GM12801 (cell line): ENCODE results near the gene LRP2.

Experiments used
- CTCF ChIP-seq: IDR thresholded peaks from one replicate; pipeline ENCODE4 v1.5.1; 2011; ENCODE audit warnings: control low read depth; ENCODE audit not compliant: insufficient read length; ENCODE audit errors: extremely low read depth

The LRP2 gene

GRCh38 chr2:169329688-169330554 lies 32.4 kb downstream of the LRP2 start:
- no peak for TF ChIP-seq CTCF

GRCh38 chr2:169328785-169329184 lies 33.5 kb downstream of the LRP2 start:
- no peak for TF ChIP-seq CTCF

GRCh38 chr2:169324581-169325260 lies 37.6 kb downstream of the LRP2 start:
- no peak for TF ChIP-seq CTCF

GRCh38 chr2:169323841-169324240 lies 38.5 kb downstream of the LRP2 start:
- TF ChIP-seq CTCF = no peak

- no peak for TF ChIP-seq CTCF
These were observed 41.8 kb downstream of the LRP2 start for GRCh38 chr2:169320561-169320960.

GRCh38 chr2:169315357-169315756 lies 47.0 kb downstream of the LRP2 start:
- TF ChIP-seq CTCF = no peak

- no peak for TF ChIP-seq CTCF
These were observed 58.6 kb downstream of the LRP2 start for GRCh38 chr2:169303579-169304305.
